GM18951 (cell line): ENCODE measurements around the gene SAE1.
"Not testable (repeated sequence)": the region's sequence is repeated elsewhere in the genome, so short reads cannot be mapped to it uniquely, and the experiment has no call there.

ENCODE experiments used
- POLR2A ChIP-seq: IDR thresholded peaks from 4 replicates; pipeline ENCODE4 v1.6.1; 2011; ENCODE audit warnings: mild to moderate bottlenecking; ENCODE audit not compliant: insufficient read length, insufficient read depth; ENCODE audit errors: extremely low read depth
- in situ Hi-C: fragments of 300-500 bp; cut with MboI; formaldehyde crosslinking; loops from one replicate; pipeline ENCODE4 v1.12.0; 2022; ENCODE audit warnings: low sequenced_read_pairs, mixed read lengths, inconsistent platforms; ENCODE audit not compliant: unreplicated experiment

The SAE1 gene

GRCh38 chr19:47097396-47098201 lies 33.0 kb upstream of the SAE1 start:
- in situ Hi-C loops = no loop called here
- no peak for TF ChIP-seq POLR2A

- in situ Hi-C loops = no loop called here
- TF ChIP-seq POLR2A = no peak
These were observed 32.0 kb upstream of the SAE1 start for GRCh38 chr19:47098608-47099007.

- no peak for TF ChIP-seq POLR2A
- in situ Hi-C loops = no loop called here
These were observed 31.0 kb upstream of the SAE1 start for GRCh38 chr19:47099576-47100050.

GRCh38 chr19:47100290-47100689 lies 30.3 kb upstream of the SAE1 start:
- in situ Hi-C loops = no loop called here

GRCh38 chr19:47101116-47101515 lies 29.5 kb upstream of the SAE1 start:
- in situ Hi-C loops = not testable (repeated sequence)

More at GRCh38 chr19:47100290-47100689, 30.3 kb upstream of the SAE1 start:
- no peak for TF ChIP-seq POLR2A

- no peak for TF ChIP-seq POLR2A
- in situ Hi-C loops = no loop called here
These were observed 28.1 kb upstream of the SAE1 start for GRCh38 chr19:47102346-47103060.

- no peak for TF ChIP-seq POLR2A
- in situ Hi-C loops = no loop called here
These were observed 26.0 kb upstream of the SAE1 start for GRCh38 chr19:47104680-47105079.

- TF ChIP-seq POLR2A = no peak
- in situ Hi-C loops = no loop called here
These were observed 24.8 kb upstream of the SAE1 start for GRCh38 chr19:47105874-47106273.

- in situ Hi-C loops = no loop called here
- TF ChIP-seq POLR2A = no peak
These were observed 23.8 kb upstream of the SAE1 start for GRCh38 chr19:47106821-47107201.

GRCh38 chr19:47107202-47107952 lies 23.3 kb upstream of the SAE1 start:
- TF ChIP-seq POLR2A = no peak
- in situ Hi-C loops = no loop called here

GRCh38 chr19:47107953-47108746 lies 22.5 kb upstream of the SAE1 start:
- in situ Hi-C loops = no loop called here
- no peak for TF ChIP-seq POLR2A

- TF ChIP-seq POLR2A = no peak
- in situ Hi-C loops = no loop called here
These were observed 21.5 kb upstream of the SAE1 start for GRCh38 chr19:47109177-47109540.

GRCh38 chr19:47109541-47110375 lies 20.9 kb upstream of the SAE1 start:
- in situ Hi-C loops = no loop called here
- peak; percentile 54 for TF ChIP-seq POLR2A
